Measurements from ENCODE around the gene TBXAS1. TPM values are rescaled to one million over a fixed set of nuclear protein-coding genes. Genes with fewer than 3 reads are reported as not detected.

Gene TBXAS1
- polyA plus RNA-seq, 1 donor from 2014 or later, result 0.93 TPM

GRCh38 chr7:140051820-140052219 lies 222.8 kb downstream of the TBXAS1 start:
- H3K27ac ChIP-seq (ENCODE audit: low read length), result no peak overlapping the region
- H3K9me2 ChIP-seq (ENCODE audit: insufficient read depth, low read length), result no peaks in the 10 kb centered on the region
- H3K4me2 ChIP-seq (ENCODE audit: low read length), result no peak overlapping the region
- no peak for TF ChIP-seq REST (IDR thresholded peaks at IDR 0.05; ENCODE audit: borderline replicate concordance)
- no peak for TF ChIP-seq MXI1 (conservative IDR thresholded peaks at IDR 0.05; ENCODE audit: poor library complexity, severe bottlenecking)
- TF ChIP-seq EZH2 (IDR thresholded peaks at IDR 0.05; ENCODE audit: borderline replicate concordance, insufficient read depth, low read length, poor library complexity, severe bottlenecking), result no peak
- TF ChIP-seq EP300 (conservative IDR thresholded peaks at IDR 0.05; ENCODE audit: poor library complexity, severe bottlenecking), result no peak
- no peak for TF ChIP-seq RAD21 (conservative IDR thresholded peaks at IDR 0.05)
- no peak for TF ChIP-seq SMC3 (conservative IDR thresholded peaks at IDR 0.05; ENCODE audit: poor library complexity)
- no peak for TF ChIP-seq CTCF (IDR thresholded peaks at IDR 0.05; ENCODE audit: poor library complexity, severe bottlenecking)
- no peak for TF ChIP-seq POLR2AphosphoS5 (IDR thresholded peaks at IDR 0.05)
- TF ChIP-seq TAF1 (IDR thresholded peaks at IDR 0.05; ENCODE audit: low read depth), result no peak
- H3K4me3 ChIP-seq (ENCODE audit: low read length), result no peak overlapping the region
- H3K9ac ChIP-seq (ENCODE audit: low read length), result no peak overlapping the region
- H3F3A ChIP-seq (ENCODE audit: insufficient read depth, low read length, poor library complexity, severe bottlenecking), result no peaks in the 10 kb centered on the region
- H3K79me2 ChIP-seq (replicated peaks; ENCODE audit: insufficient read depth, low read length), result no peaks in the 10 kb centered on the region
- H3K36me3 ChIP-seq (ENCODE audit: insufficient read depth, low read length), result no peaks in the 10 kb centered on the region
- H3K9me3 ChIP-seq (ENCODE audit: low read length), result no peaks in the 10 kb centered on the region
- no peak overlapping the region for H2AFZ ChIP-seq (ENCODE audit: low read depth, low read length)
- H3K27me3 ChIP-seq (ENCODE audit: insufficient read depth, low read depth, low read length), result no peaks in the 10 kb centered on the region
- no peaks in the 10 kb centered on the region for H4K20me1 ChIP-seq (ENCODE audit: insufficient read depth)

GRCh38 chr7:140053812-140054539 lies 224.9 kb downstream of the TBXAS1 start:
- no peaks in the 10 kb centered on the region for H4K20me1 ChIP-seq (ENCODE audit: insufficient read depth)
- no peaks in the 10 kb centered on the region for H3K9me3 ChIP-seq (ENCODE audit: low read length)
- no peak for TF ChIP-seq REST (IDR thresholded peaks at IDR 0.05; ENCODE audit: borderline replicate concordance)
- TF ChIP-seq SMC3 (conservative IDR thresholded peaks at IDR 0.05; ENCODE audit: poor library complexity), result no peak
- no peak for TF ChIP-seq RAD21 (conservative IDR thresholded peaks at IDR 0.05)
- TF ChIP-seq EZH2 (IDR thresholded peaks at IDR 0.05; ENCODE audit: borderline replicate concordance, insufficient read depth, low read length, poor library complexity, severe bottlenecking), result no peak
- TF ChIP-seq MXI1 (conservative IDR thresholded peaks at IDR 0.05; ENCODE audit: poor library complexity, severe bottlenecking), result no peak
- no peak for TF ChIP-seq EP300 (conservative IDR thresholded peaks at IDR 0.05; ENCODE audit: poor library complexity, severe bottlenecking)
- TF ChIP-seq TAF1 (IDR thresholded peaks at IDR 0.05; ENCODE audit: low read depth), result no peak
- no peak for TF ChIP-seq POLR2AphosphoS5 (IDR thresholded peaks at IDR 0.05)
- no peak for TF ChIP-seq CTCF (IDR thresholded peaks at IDR 0.05; ENCODE audit: poor library complexity, severe bottlenecking)
- no peak overlapping the region for H3K9ac ChIP-seq (ENCODE audit: low read length)
- no peaks in the 10 kb centered on the region for H3K79me2 ChIP-seq (replicated peaks; ENCODE audit: insufficient read depth, low read length)
- H3K4me2 ChIP-seq (ENCODE audit: low read length), result no peak overlapping the region
- H2AFZ ChIP-seq (ENCODE audit: low read depth, low read length), result no peak overlapping the region
- H3K4me3 ChIP-seq (ENCODE audit: low read length), result no peak overlapping the region
- H3K27me3 ChIP-seq (ENCODE audit: insufficient read depth, low read depth, low read length), result no peaks in the 10 kb centered on the region
- no peaks in the 10 kb centered on the region for H3F3A ChIP-seq (ENCODE audit: insufficient read depth, low read length, poor library complexity, severe bottlenecking)
- H3K36me3 ChIP-seq (ENCODE audit: insufficient read depth, low read length), result no peaks in the 10 kb centered on the region
- H3K27ac ChIP-seq (ENCODE audit: low read length), result no peak overlapping the region
- H3K9me2 ChIP-seq (ENCODE audit: insufficient read depth, low read length), result no peaks in the 10 kb centered on the region

Data from neural cell (in vitro differentiated cells).